A549 (cell line): Measurements from ENCODE around the gene SEC14L3.

Source experiments
- CEBPB ChIP-seq, 2 experiments: fragments of >200 bp in 1 of 2; sonication (Bioruptor Twin) in 1 of 2; formaldehyde crosslinking in 1 of 2; IDR thresholded peaks; 2 replicates each; pipeline ENCODE4 v1.6.1; 2012 to 2016
- CHD2 ChIP-seq: fragments of 150-350 bp; IDR thresholded peaks from 2 replicates; pipeline ENCODE4 v1.6.1; 2014; ENCODE audit warnings: low read length; ENCODE audit not compliant: partially characterized antibody
- JUN ChIP-seq, 2 experiments: fragments of >200 bp; sonication (Bioruptor Twin); formaldehyde crosslinking; IDR thresholded peaks; 2 replicates in 1 of 2; 3 replicates in 1 of 2; pipeline ENCODE4 v1.6.1; 2016 to 2017
- POLR2A ChIP-seq: IDR thresholded peaks from 2 replicates; pipeline ENCODE4 v1.6.1; 2012; ENCODE audit warnings: mild to moderate bottlenecking, low read length
- RCOR1 ChIP-seq: fragments of 150-350 bp; IDR thresholded peaks from 2 replicates; pipeline ENCODE4 v1.6.1; 2014; ENCODE audit warnings: antibody characterized with exemption, low read length, low read depth
- TP53 ChIP-seq: fragments of 250-450 bp; sonication (Bioruptor Pico); IDR thresholded peaks from 2 replicates; pipeline ENCODE4 v1.5.0; 2021; ENCODE audit warnings: mild to moderate bottlenecking, moderate library complexity
- TF ChIP-seq, protein P1 (sequence below): fragments of >200 bp; sonication (Bioruptor Twin); formaldehyde crosslinking; IDR thresholded peaks from 3 replicates; pipeline ENCODE4 v1.5.1; 2016
- TF ChIP-seq, protein P2 (sequence below): IDR thresholded peaks from 2 replicates; pipeline ENCODE4 v1.6.1; 2012

DNA sequence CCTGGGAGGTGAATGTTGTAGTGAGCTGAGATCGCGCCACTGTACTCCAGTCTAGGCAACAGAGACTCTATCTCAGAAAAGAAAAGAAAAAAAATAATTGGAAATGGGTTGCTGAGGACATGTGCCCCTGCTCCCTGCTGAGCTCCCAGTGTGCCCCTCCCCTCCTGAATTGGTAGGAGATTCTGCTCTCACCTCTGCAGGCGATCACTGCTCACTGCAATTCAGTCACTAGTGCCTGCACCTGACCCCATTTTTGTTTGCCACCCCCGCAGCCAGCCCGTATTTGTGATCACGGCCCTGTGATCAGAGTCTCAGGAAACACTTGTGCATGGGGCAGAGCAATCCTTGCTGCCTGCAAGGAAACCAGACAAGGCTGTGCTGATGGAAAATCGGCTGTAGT lies 16.3 kb upstream of the SEC14L3 start:
- TF ChIP-seq CHD2 (no peak), CEBPB (IDR thresholded peaks at IDR 0.05) (no peak), TP53 (CRISPR knock-in tag) (no peak), POLR2A (no peak), RCOR1 (no peak), JUN (IDR thresholded peaks at IDR 0.05) (no peak)
- TF ChIP-seq, protein P1, sequence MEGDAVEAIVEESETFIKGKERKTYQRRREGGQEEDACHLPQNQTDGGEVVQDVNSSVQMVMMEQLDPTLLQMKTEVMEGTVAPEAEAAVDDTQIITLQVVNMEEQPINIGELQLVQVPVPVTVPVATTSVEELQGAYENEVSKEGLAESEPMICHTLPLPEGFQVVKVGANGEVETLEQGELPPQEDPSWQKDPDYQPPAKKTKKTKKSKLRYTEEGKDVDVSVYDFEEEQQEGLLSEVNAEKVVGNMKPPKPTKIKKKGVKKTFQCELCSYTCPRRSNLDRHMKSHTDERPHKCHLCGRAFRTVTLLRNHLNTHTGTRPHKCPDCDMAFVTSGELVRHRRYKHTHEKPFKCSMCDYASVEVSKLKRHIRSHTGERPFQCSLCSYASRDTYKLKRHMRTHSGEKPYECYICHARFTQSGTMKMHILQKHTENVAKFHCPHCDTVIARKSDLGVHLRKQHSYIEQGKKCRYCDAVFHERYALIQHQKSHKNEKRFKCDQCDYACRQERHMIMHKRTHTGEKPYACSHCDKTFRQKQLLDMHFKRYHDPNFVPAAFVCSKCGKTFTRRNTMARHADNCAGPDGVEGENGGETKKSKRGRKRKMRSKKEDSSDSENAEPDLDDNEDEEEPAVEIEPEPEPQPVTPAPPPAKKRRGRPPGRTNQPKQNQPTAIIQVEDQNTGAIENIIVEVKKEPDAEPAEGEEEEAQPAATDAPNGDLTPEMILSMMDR = no peak
- TF ChIP-seq, protein P2, sequence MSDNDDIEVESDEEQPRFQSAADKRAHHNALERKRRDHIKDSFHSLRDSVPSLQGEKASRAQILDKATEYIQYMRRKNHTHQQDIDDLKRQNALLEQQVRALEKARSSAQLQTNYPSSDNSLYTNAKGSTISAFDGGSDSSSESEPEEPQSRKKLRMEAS = no peak
